Lung microvascular endothelial cell (primary cell): ENCODE results near the gene DENND5A. TPM values are rescaled to one million over a fixed set of nuclear protein-coding genes. Genes with fewer than 3 reads are reported as not detected.
"Not testable (repeated sequence)": the region's sequence is repeated elsewhere in the genome, so short reads cannot be mapped to it uniquely, and the experiment has no call there.

Source experiments
- DNase-seq, 2 donors: peaks; one replicate each; pipeline versions ENCODE4 v3.0.0 to v3.0.0-alpha.2; 2010; ENCODE audit warnings: low read depth in 2 of 2
- total RNA-seq: library from RNA; depleted of rRNA; stranded (reverse); fragments of >200 nt; gene quantifications from 2 replicates; pipeline ENCODE4 v1.2.1, GENCODE V29; 2014

The DENND5A gene
- total RNA-seq, 1 donor from 2014 or later = 114 TPM

GRCh38 chr11:9214765-9215164, 50.4 kb downstream of the DENND5A start:
- DNase-seq = peak in 1 of 2 donors; percentile 49

- no peak for DNase-seq
Observed at GRCh38 chr11:9211322-9211721, 53.8 kb downstream of the DENND5A start.

DNA sequence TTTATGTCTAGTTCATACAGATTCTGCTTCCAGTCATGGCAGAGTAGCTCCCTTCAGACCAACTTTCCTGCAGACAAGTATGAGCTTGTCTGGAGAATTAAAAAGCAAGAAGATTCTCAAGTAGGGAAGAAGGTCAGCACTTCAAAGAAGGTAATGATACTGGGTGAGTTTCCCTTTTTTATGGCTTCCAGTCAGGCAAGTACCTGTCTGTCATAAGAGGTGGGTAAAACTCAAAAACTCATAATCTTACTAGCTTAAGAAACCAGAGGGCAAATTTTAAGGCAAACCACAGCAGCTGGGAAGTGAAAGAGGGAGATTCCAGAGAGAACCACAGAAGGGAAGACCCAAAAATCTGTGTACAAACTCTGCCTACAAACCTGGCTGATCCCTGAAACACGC, 54.2 kb downstream of the DENND5A start:
- DNase-seq = no peak

DNA sequence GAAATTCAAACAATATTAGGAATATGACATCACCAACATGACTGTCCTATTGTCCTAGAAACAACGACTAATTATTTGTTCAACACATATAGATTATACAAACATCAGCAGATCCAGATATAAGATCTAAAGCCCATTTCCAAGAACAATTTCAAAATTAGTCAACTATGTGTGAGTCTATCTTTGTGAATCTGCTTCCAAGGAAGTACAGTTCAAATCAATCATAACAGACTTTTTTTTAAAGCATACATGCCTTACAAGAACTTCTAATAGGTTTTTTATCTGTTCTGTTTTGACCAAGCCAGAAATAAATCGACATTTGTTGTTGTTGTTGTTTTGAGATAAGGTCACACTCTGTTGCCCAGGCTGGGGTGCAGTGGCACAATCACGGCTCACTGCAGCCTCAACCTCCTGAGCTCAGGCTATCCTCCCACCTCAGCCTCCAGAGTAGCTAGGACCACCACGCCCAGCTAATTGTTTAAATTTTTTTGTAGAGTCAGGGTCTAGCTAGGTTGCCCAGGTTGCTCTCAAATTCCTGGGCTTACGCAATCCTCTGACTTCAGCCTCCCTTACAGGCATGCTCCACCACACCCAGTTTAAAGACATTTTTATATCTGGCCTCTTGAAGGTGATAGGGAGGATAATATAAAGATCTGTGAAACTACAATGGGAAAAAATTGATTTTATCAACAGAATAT, 54.8 kb downstream of the DENND5A start:
- DNase-seq = no peak

- not testable (repeated sequence) for DNase-seq
Observed at GRCh38 chr11:9209604-9210003, 55.5 kb downstream of the DENND5A start.

DNA sequence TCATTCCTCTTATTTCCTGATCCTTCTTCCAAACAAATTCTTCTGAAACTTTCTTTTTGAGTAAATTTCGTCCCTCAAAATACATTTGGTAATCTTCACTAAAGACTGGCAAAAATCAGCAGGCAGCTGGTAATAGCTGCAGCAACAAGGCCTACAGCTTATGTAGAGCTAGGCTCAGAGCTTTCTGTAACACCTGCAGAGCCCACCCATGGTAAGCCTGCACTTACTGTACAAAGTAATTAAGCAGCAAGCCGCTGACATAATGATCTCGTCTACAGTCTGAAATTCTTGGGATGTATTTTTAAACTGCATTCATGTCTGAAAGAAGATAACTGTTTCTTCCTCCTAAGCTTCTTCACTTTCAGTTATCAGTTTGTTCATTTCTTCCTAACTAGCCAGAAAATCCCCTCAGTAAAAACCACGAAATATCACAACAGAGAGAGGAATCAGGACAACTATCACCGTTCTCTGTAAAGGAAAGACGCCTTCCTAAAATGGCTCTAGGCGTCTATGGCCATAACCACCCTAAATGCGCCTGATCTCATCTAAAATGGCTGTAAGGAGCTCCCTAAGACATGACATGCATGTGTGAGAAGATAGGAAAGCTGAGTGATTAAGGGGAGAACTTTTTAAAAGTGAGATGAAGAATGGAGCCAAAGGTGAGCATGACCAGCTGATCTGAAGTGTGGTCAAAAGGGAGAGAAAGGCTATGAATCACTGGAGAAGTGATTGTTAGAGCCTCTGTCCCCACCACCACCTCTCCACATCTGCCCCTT, 56.2 kb downstream of the DENND5A start:
- DNase-seq = no peak

DNA sequence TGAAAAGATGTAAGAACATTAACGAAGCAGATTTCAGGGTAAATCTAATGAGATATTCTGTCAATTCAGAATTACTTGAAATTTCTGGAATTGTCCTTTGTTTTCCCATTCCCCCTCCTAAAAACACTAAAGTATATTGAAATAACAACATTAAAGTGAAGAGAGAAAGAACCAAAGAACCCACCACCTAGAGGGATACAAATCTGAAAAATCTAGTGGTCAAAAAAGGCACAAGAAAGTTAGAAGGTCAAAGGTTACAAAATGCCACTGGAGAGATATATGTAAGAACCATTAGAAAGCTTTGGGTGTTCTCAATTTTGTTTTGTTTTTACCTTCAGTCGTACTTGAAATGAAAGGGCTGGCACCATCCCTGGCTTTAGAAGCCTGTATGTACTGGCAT, 57.9 kb downstream of the DENND5A start:
- no peak for DNase-seq

- DNase-seq = no peak
Observed at GRCh38 chr11:9206496-9206895, 58.7 kb downstream of the DENND5A start.

GRCh38 chr11:9203691-9204311, 61.3 kb downstream of the DENND5A start:
- peak in 1 of 2 donors; percentile 47 for DNase-seq

- DNase-seq = no peak
Observed at GRCh38 chr11:9201372-9202162, 63.6 kb downstream of the DENND5A start.

- no peak for DNase-seq
Observed at GRCh38 chr11:9200471-9200870, 64.7 kb downstream of the DENND5A start.

DNA sequence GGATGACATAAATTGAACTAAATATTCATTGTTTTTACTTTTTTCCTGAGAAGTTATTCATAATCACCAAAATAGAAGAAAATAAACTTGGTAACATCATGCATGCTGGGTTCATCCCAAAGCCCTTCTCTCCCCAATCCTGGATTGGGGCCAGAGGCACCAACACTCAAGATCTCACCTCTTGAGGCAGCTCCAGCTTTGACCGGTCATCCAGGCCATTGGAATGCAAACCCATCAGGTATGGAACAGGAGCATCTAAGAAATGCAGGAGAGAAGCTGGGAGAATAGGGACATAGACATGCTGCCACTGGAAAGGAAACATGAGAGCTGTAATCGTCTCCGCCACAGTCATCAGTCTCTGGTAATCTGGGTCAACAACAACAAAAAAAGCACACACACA, 71.8 kb downstream of the DENND5A start:
- DNase-seq = no peak

DNA sequence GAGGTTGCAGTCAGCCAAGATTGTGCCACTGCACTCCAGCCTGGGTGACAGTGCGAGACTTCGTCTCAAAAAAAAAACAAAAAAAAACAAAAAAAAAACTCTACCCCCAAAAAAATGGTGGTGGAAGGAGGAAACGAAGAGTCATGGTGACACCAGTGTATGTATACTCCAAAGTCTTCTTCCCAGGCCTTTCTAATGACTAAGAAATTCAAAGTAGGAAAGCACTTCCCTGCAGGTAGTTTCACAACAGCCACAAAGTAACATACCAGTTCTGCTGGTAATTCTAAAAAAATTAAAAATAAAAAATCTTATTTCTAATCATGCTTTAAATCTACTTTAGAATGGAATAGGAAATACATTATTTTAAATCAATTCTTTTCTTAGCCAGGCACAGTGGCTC, 72.6 kb downstream of the DENND5A start:
- DNase-seq = no peak

DNA sequence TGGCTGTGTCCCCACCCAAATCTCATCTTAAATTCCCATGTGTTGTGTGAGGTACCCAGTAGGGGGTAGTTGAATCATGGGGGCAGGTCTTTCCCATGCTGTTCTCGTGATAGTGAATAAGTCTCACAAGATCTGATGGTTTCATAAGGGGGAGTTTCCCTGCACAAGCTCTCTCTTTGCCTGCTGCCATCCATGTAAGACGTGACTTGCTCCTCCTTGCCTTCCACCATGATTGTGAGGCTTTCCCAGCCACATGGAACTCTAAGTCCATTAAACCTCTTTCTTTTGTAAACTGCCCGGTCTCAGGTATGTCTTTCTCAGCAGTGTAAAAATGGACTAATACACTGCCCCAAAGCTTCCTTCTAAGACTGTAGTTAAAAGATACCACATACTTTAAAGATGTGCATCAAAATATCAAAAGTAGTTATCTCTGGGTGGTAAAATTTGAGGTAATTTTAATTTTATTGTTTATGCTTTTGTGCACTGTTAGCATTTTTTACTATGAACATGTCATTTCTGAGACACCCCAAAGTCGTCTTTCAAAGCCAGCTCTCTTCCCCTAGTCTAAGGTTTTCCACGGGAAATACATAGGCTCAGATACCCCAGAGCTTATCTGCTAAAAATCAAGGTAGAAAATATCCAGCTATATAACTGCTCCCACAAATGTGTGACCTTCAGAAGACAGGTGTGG, 74.7 kb downstream of the DENND5A start:
- not testable (repeated sequence) for DNase-seq

DNA sequence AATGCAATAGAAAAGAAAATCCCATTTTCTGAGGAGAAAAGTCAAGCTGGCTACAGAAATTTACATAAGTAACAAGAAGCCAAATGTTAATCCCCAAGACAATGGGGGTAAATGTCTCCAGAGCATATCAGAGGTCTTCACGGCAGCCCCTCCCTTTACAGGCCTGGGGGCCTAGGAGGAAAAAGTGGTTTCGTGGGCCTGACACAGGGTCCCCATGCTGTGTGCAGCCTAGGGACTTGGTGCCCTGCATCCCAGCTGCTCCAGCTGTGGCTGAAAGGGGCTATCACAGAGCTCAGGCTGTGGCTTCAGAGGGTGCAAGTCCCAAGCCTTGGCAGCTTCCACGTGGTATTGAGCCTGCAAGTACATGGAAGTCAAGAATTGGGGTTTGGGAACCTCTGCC, 76.3 kb downstream of the DENND5A start:
- DNase-seq = not testable (repeated sequence)

DNA sequence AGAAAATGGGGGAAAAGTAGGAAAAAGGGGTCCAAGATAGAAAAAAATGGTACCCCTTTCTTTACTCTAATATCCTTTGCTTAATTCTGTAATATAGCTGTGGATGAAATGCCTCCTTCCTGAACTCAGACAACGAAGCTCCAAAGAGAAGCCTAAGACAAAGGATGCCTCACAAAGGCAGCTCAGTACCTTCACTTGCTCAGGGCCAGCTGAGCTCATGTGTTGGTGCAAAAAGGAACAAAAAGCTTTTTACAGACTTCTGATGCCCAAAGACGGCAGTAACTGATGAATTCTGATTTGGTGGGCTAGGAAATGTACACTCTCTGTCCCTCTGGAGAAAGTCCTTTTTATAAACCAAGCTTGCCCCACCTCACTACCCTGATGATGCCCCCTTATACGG, 77.5 kb downstream of the DENND5A start:
- DNase-seq = no peak

DNA sequence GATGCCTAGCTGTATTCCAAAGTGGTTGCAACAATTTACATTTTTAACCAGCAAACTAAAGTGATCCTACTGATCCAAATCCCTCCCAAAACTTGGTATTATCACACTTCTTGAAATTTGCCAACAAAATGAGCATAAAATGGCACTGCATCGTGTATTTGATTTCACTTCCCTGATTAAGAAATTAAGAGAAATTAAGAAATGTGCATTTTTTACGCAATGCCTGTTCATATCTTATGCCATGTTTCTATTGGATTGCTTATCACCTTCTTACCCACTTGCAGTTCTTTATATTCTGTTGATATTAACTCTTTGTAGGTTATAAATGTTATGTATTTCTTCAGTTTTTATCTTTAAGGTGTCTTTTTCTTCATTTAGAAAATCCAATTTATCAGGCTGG, 80.6 kb downstream of the DENND5A start:
- no peak for DNase-seq

DNA sequence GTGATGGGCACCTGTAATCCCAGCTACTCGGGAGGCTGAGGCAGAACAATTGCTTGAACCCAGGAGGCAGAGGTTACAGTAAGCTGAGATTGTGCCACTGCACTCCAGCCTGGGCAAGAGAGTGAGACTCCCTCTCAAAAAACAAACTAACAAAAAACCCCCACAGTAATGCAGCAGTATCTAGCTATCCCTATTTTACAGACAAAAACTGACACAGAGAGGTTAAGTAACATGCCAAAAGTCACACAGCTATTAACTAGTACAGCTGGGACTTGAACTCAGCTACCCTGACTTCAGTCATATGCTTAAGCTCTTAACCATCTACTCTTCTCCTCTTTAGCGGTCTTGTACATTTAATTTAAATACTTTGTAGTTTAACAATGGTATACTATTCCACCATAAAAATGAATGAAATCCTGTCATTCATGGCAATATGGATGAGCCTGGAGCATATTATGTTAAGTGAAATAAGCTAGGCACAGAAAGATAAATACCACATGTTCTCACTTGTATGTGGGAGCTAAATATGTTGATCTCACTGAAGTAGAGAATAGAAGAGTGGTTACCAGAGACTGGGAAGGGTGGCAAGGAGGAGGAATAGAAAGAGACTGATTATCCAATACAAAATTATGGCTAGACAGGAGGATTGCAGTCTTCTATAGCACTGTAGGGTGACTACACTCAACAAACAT, 82.8 kb downstream of the DENND5A start:
- no peak for DNase-seq

GRCh38 chr11:9180784-9181183, 84.4 kb downstream of the DENND5A start:
- DNase-seq = peak; percentile 59 to 91

DNA sequence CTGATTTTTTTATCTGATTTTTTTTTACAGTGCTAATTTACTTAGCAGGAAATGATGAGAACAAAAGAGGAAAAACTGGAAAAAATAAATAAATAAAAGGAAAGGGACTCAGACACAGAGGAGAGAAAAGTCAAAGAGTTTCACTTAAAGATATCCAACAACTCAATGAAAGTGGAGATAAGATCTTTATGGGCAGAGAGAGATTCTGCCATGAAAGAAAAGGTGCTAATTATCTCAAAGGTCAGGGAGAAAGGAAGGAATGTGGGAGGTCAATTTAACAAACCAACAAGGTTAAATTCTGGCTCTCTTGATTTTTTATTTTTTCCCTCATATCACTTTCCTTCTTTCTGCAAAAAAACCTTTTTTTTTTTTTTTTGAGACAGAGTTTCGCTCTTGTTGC, 86.0 kb downstream of the DENND5A start:
- no peak for DNase-seq

- no peak for DNase-seq
Observed at GRCh38 chr11:9178716-9179115, 86.4 kb downstream of the DENND5A start.
